Fibroblast of lung (primary cell): ENCODE data around the gene CSNK2A2. TPM values are rescaled to one million over a fixed set of nuclear protein-coding genes. Genes with fewer than 3 reads are reported as not detected.

Experiments used
- DNase-seq, 2 donors: peaks; one replicate each; pipeline versions ENCODE4 v3.0.0 to v3.0.0-alpha.2; 2010; ENCODE audit warnings: low read depth in 2 of 2
- H2AFZ ChIP-seq: 2 replicates; pipeline ENCODE4 v1.5.1; 2012; ENCODE audit warnings: low read length, control low read depth, inconsistent platforms
- H3K27ac ChIP-seq: 2 replicates; pipeline ENCODE4 v1.5.1; 2011; ENCODE audit warnings: low read length, control low read depth; ENCODE audit not compliant: insufficient read depth
- H3K27me3 ChIP-seq: 2 replicates; pipeline ENCODE4 v1.5.1; 2011; ENCODE audit warnings: mild to moderate bottlenecking, low read length; ENCODE audit not compliant: control insufficient read depth, insufficient read depth
- H3K36me3 ChIP-seq: 2 replicates; pipeline ENCODE4 v1.5.1; 2011; ENCODE audit warnings: low read length; ENCODE audit not compliant: control insufficient read depth, insufficient read depth
- H3K4me1 ChIP-seq: 2 replicates; pipeline ENCODE4 v1.5.1; 2011; ENCODE audit warnings: low read length; ENCODE audit not compliant: control insufficient read depth, insufficient read depth; ENCODE audit errors: extremely low read depth
- H3K4me2 ChIP-seq: 2 replicates; pipeline ENCODE4 v1.5.1; 2011; ENCODE audit warnings: low read length, control low read depth; ENCODE audit not compliant: insufficient read depth; ENCODE audit errors: extremely low read depth
- H3K4me3 ChIP-seq, 4 experiments: fragments of 200-600 bp in 1 of 4; sonication (generic) in 1 of 4; replicated peaks in 1 of 4; 2 replicates each; pipeline ENCODE4 v1.5.1; 2011 to 2016; ENCODE audit warnings: low read length in 4 of 4, low read depth in 3 of 4, mild to moderate bottlenecking in 3 of 4, control low read depth in 2 of 4, inconsistent platforms in 1 of 4, mixed read lengths in 1 of 4; ENCODE audit not compliant: insufficient read depth in 1 of 4; ENCODE audit errors: control extremely low read depth in 1 of 4
- H3K79me2 ChIP-seq: 2 replicates; pipeline ENCODE4 v1.5.1; 2012; ENCODE audit warnings: mild to moderate bottlenecking, low read length, inconsistent platforms; ENCODE audit not compliant: control insufficient read depth, insufficient read depth
- H3K9ac ChIP-seq: 2 replicates; pipeline ENCODE4 v1.5.1; 2011; ENCODE audit warnings: mild to moderate bottlenecking, low read length, control low read depth; ENCODE audit not compliant: insufficient read depth
- H3K9me3 ChIP-seq: 2 replicates; pipeline ENCODE4 v1.5.1; 2012; ENCODE audit warnings: low read depth, low read length; ENCODE audit not compliant: control insufficient read depth, insufficient read depth
- H4K20me1 ChIP-seq: 2 replicates; pipeline ENCODE4 v1.5.1; 2011; ENCODE audit warnings: low read length; ENCODE audit not compliant: control insufficient read depth, insufficient read depth; ENCODE audit errors: extremely low read depth
- CTCF ChIP-seq, 2 donors: IDR thresholded peaks in 1 of 2; conservative IDR thresholded peaks in 1 of 2; 1 replicate in 1 of 2; 2 replicates in 1 of 2; pipeline ENCODE4 v1.5.1; 2011 to 2012; ENCODE audit warnings: low read length in 2 of 2, control low read depth in 1 of 2, inconsistent platforms in 1 of 2, low read depth in 1 of 2, mild to moderate bottlenecking in 1 of 2
- EZH2 ChIP-seq: IDR thresholded peaks from 2 replicates; pipeline ENCODE4 v1.5.1; 2012; ENCODE audit warnings: low read length, control low read depth, mild to moderate bottlenecking; ENCODE audit errors: missing control alignments
- polyA plus RNA-seq, 2 donors: library from polyadenylated mRNA; depleted of rRNA in 1 of 2; stranded (reverse) in 1 of 2; unstranded in 1 of 2; fragments of >200 nt; gene quantifications; 2 replicates each; pipeline ENCODE4 v1.2.1, GENCODE V29; 2011 to 2012; ENCODE audit warnings: missing spikeins in 1 of 2
- total RNA-seq: library from RNA; depleted of rRNA; stranded (reverse); fragments of >200 nt; gene quantifications from 2 replicates; pipeline ENCODE4 v1.2.1, GENCODE V29; 2014

CSNK2A2 gene
- total and polyA plus RNA-seq, 2 donors (not counting 1 experiment from before 2014, with no cell fraction given): 33.4 to 54.3 TPM

GRCh38 chr16:58236231-58236690 lies 38.4 kb upstream of the CSNK2A2 start:
- DNase-seq: peak; percentile 44 to 56
- H3K9ac ChIP-seq: peak overlapping the region; percentile 14

GRCh38 chr16:58235663-58236062 lies 37.8 kb upstream of the CSNK2A2 start:
- no peak for DNase-seq
- Histone ChIP-seq H3K4me3 (no peak overlapping the region), H3K79me2 (no peaks in the 10 kb centered on the region), H3K4me2 (no peak overlapping the region), H3K9ac (no peak overlapping the region), H3K4me1 (no peaks in the 10 kb centered on the region), H4K20me1 (no peaks in the 10 kb centered on the region), H3K27me3 (peaks cover 9% of the 10 kb centered on the region), H3K36me3 (no peaks in the 10 kb centered on the region), H3K9me3 (no peaks in the 10 kb centered on the region), H3K27ac (no peak overlapping the region), H2AFZ (no peak overlapping the region)
- TF ChIP-seq EZH2 (no peak), CTCF (conservative IDR thresholded peaks at IDR 0.05 in 1 of 2, IDR thresholded peaks at IDR 0.05 in 1 of 2; ENCODE audit: low read depth in 1 of 2, low read length in 2 of 2) (no peak)

More at GRCh38 chr16:58236231-58236690, 38.4 kb upstream of the CSNK2A2 start:
- Histone ChIP-seq H3K4me3 (peak overlapping the region in 2 of 4 experiments; percentile 53 to 62), H3K9me3 (no peaks in the 10 kb centered on the region), H3K4me1 (no peaks in the 10 kb centered on the region), H3K36me3 (no peaks in the 10 kb centered on the region), H3K27ac (no peak overlapping the region), H3K79me2 (no peaks in the 10 kb centered on the region), H3K27me3 (peaks cover 9% of the 10 kb centered on the region), H3K4me2 (peak overlapping the region; percentile 91), H2AFZ (peak overlapping the region; percentile 82), H4K20me1 (no peaks in the 10 kb centered on the region)
- TF ChIP-seq EZH2 (peak; percentile 36), CTCF (conservative IDR thresholded peaks at IDR 0.05 in 1 of 2, IDR thresholded peaks at IDR 0.05 in 1 of 2; ENCODE audit: low read depth in 1 of 2, low read length in 2 of 2) (no peak)

- no peaks in the 10 kb centered on the region for H3K79me2 ChIP-seq
- no peak overlapping the region for H3K27ac ChIP-seq
- no peak overlapping the region for H3K4me3 ChIP-seq
- TF ChIP-seq CTCF (conservative IDR thresholded peaks at IDR 0.05 in 1 of 2, IDR thresholded peaks at IDR 0.05 in 1 of 2; ENCODE audit: low read depth in 1 of 2, low read length in 2 of 2): no peak
- no peak for TF ChIP-seq EZH2
- H3K36me3 ChIP-seq: no peaks in the 10 kb centered on the region
- H3K27me3 ChIP-seq: peaks cover 9% of the 10 kb centered on the region
- H4K20me1 ChIP-seq: no peaks in the 10 kb centered on the region
- no peak overlapping the region for H3K9ac ChIP-seq
- no peak for DNase-seq
- no peak overlapping the region for H3K4me2 ChIP-seq
- H3K4me1 ChIP-seq: no peaks in the 10 kb centered on the region
- no peak overlapping the region for H2AFZ ChIP-seq
- H3K9me3 ChIP-seq: no peaks in the 10 kb centered on the region
These were observed 37.1 kb upstream of the CSNK2A2 start for GRCh38 chr16:58234831-58235595.
